Transverse colon (tissue), 4 donors: ENCODE data around the gene SELENOS. TPM values are rescaled to one million over a fixed set of nuclear protein-coding genes. Genes with fewer than 3 reads are reported as not detected.
A peak's percentile ranks its signal among the peaks of the same experiment; 100 is the strongest.

Experiments
- DNase-seq: peaks from one replicate; pipeline ENCODE4 v3.0.0-alpha.2; 2019
- H3K27ac ChIP-seq, 4 donors: fragments of 200-600 bp; sonication (generic); 2 replicates each; pipeline ENCODE4 v1.5.1; 2016 to 2018; ENCODE audit warnings: inconsistent platforms in 4 of 4
- H3K27me3 ChIP-seq: fragments of 200-600 bp; sonication (generic); 2 replicates; pipeline ENCODE4 v1.5.1; 2017; ENCODE audit warnings: inconsistent platforms
- H3K36me3 ChIP-seq, 4 donors: fragments of 200-600 bp; sonication (generic); 2 replicates each; pipeline ENCODE4 v1.5.1; 2017 to 2019; ENCODE audit warnings: inconsistent platforms in 4 of 4
- H3K4me1 ChIP-seq, 4 donors: fragments of 200-600 bp; sonication (generic); 2 replicates each; pipeline ENCODE4 v1.5.1; 2017 to 2020; ENCODE audit warnings: inconsistent platforms in 4 of 4
- H3K4me3 ChIP-seq, 4 donors: fragments of 200-600 bp; sonication (generic); 1 replicate in 1 of 4; 2 replicates in 3 of 4; pipeline versions ENCODE4 v1.5.1 to v1.6.1; 2017 to 2019; ENCODE audit warnings: inconsistent platforms in 4 of 4
- H3K9me3 ChIP-seq, 2 donors: fragments of 200-600 bp; sonication (generic); 2 replicates each; pipeline ENCODE4 v1.5.1; 2017 to 2019; ENCODE audit warnings: inconsistent platforms in 2 of 2
- EP300 ChIP-seq: sonication (generic); formaldehyde crosslinking; IDR thresholded peaks from one replicate; pipeline ENCODE4 v1.6.1; 2017; ENCODE audit warnings: antibody characterized with exemption, low read depth
- POLR2A ChIP-seq: fragments of 450-650 bp; IDR thresholded peaks from one replicate; pipeline ENCODE4 v1.6.1; 2016; ENCODE audit warnings: antibody characterized with exemption, mild to moderate bottlenecking, moderate library complexity
- POLR2AphosphoS5 ChIP-seq, 3 donors: sonication (generic); formaldehyde crosslinking; IDR thresholded peaks; one replicate each; pipeline ENCODE4 v1.6.1; 2016; ENCODE audit warnings: antibody characterized with exemption in 3 of 3
- WGBS, 2 donors: methylation state at CpG; one replicate each; pipeline ENCODE4 v1.1.5; 2018; ENCODE audit warnings: low coverage in 1 of 2; 5-methylcytosine and 5-hydroxymethylcytosine counted together
- in situ Hi-C, 4 donors: fragments of 200-750 bp; cut with MboI; loops; one replicate each; pipeline versions ENCODE4 v1.15.0 to v1.15.1; 2017; ENCODE audit warnings: low sequenced_read_pairs in 3 of 4, low pct_ligation_motif_present in 1 of 4, low pct_unique_long_range_greater_than_20kb in 1 of 4
- intact Hi-C: fragments of 100-400 bp; cut with DNase I; formaldehyde crosslinking; loops from one replicate; pipeline ENCODE4 v1.15.1; 2023; ENCODE audit warnings: low total_unique reads
- total RNA-seq, 4 donors: library from RNA; depleted of rRNA; stranded (reverse); fragments of >200 nt; gene quantifications; one replicate each; pipeline ENCODE4 v1.1.0, GENCODE V29; 2016
- TF ChIP-seq, protein P1 (sequence below), 5 experiments: fragments of 200-600 bp in 3 of 5; fragments of 450-650 bp in 2 of 5; sonication (generic) in 3 of 5; IDR thresholded peaks; 1 replicate in 2 of 5; 2 replicates in 3 of 5; pipeline ENCODE4 v1.5.1; 2016 to 2017; ENCODE audit warnings: antibody characterized with exemption in 5 of 5, inconsistent platforms in 3 of 5, mild to moderate bottlenecking in 2 of 5, moderate library complexity in 1 of 5

Gene SELENOS
- total RNA-seq, 4 donors from 2014 or later: 24.9 to 128 (median 120) TPM

DNA sequence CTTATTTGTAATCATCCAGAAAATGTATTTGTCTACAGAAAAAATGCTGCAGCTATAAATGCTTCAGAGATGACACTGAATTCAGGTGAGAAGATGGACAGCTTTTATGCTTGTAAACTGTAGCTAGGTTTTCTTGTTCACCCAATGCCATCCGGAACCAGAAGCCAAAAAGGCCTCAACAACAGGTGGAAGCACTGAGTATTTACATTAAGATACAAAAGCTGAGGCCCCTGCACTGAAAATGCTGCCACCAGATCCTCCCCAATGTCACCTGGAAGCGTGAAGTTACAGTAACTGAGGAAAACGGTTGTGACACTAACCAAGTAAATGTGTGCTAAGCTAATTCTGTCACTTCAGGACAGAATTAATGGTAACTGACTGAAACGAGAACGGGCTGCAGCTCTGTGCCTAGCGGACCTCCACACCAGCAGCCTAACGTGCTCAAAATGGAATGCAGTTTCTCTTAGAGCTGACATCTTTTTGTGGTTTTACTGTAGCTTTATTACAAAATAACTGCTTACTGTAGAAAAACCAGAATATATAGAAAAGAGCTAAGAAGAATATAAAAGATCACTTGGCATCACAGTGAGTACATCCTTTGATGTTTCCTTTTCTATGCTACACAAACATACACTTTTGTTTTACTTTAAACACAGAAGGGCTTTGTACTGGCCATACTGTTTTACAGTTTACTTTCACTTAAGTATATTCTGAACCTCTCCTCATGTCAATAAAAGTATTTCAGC, 33.1 kb downstream of the SELENOS start:
- in situ Hi-C loops (no loop called here), intact Hi-C loops (loop anchor here (10.0 kb wide), 1 partner anchor 119 kb away; no protein-coding TSS in a partner anchor)
- H3K27ac ChIP-seq: peak overlapping the region in 1 of 4 donors; percentile 32

DNA sequence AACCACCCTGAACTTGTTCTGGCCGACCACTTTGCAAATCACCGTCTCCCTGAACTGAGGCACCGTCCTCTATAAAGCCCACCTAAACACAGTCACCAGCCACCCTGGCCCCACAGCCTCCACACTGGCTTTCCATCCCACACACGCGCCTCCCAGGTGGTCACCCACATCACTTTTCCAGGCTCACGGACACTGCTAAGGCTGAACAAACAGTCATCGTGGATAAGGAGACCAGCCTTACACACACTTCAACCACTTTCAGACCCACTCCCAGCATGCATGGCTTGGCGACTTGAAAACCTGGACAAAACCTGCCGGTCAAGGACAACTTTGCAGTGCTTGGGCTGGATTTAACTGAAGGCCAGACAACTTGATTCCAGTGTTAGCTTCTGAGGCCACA, 33.9 kb downstream of the SELENOS start:
- Histone ChIP-seq H3K27ac (peak overlapping the region in 3 of 4 donors; percentile 46 to 68 (median 47)), H3K4me3 (no peak overlapping the region), H3K4me1 (peaks cover 0 to 82% (median 20%) of the 10 kb centered on the region in 4 donors), H3K36me3 (no peaks in the 10 kb centered on the region), H3K27me3 (no peaks in the 10 kb centered on the region), H3K9me3 (no peaks in the 10 kb centered on the region)
- TF ChIP-seq, protein P1, sequence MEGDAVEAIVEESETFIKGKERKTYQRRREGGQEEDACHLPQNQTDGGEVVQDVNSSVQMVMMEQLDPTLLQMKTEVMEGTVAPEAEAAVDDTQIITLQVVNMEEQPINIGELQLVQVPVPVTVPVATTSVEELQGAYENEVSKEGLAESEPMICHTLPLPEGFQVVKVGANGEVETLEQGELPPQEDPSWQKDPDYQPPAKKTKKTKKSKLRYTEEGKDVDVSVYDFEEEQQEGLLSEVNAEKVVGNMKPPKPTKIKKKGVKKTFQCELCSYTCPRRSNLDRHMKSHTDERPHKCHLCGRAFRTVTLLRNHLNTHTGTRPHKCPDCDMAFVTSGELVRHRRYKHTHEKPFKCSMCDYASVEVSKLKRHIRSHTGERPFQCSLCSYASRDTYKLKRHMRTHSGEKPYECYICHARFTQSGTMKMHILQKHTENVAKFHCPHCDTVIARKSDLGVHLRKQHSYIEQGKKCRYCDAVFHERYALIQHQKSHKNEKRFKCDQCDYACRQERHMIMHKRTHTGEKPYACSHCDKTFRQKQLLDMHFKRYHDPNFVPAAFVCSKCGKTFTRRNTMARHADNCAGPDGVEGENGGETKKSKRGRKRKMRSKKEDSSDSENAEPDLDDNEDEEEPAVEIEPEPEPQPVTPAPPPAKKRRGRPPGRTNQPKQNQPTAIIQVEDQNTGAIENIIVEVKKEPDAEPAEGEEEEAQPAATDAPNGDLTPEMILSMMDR (IDR thresholded peaks at IDR 0.05): no peak
- TF ChIP-seq POLR2A: no peak
- TF ChIP-seq EP300: no peak
- no peak for TF ChIP-seq POLR2AphosphoS5 (IDR thresholded peaks at IDR 0.05)
- in situ Hi-C loops (no loop called here), intact Hi-C loops (loop anchor here (10.0 kb wide), 1 partner anchor 119 kb away; no protein-coding TSS in a partner anchor)
- no peak for DNase-seq
- 83 to 93% methylated on average over 3 to 9 of the region's 9 CpGs for WGBS, 2 donors

More for the DNA sequence above, 33.1 kb downstream of the SELENOS start:
- no peaks in the 10 kb centered on the region for H3K9me3 ChIP-seq
- H3K36me3 ChIP-seq: no peaks in the 10 kb centered on the region
- 36 to 49% methylated on average over 5 to 7 of the region's 7 CpGs for WGBS, 2 donors
- no peak for TF ChIP-seq POLR2A
- no peak for DNase-seq
- H3K4me3 ChIP-seq: no peak overlapping the region
- H3K4me1 ChIP-seq: peaks cover 0 to 88% (median 22%) of the 10 kb centered on the region in 4 donors
- H3K27me3 ChIP-seq: no peaks in the 10 kb centered on the region

DNA sequence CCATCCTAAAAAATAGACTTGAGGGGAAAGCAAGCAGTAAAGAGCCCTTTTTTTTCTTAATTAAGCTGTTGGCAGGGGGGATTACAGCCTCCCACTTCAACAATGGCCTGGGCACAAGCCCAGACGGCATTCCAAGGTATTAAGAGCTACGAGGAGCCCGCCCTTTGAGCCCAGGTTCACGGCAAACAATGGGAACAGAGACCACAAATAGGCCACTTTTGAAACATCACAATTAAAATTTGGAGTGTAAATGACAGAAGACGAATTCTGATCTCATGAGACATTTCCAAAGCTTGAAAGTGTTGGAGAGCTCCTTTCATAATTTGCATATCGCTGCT, 34.3 kb downstream of the SELENOS start:
- intact Hi-C loops: loop anchor here (10.0 kb wide), 1 partner anchor 118 kb away; no protein-coding TSS in a partner anchor
- no peak overlapping the region for H3K4me3 ChIP-seq
- TF ChIP-seq POLR2AphosphoS5 (IDR thresholded peaks at IDR 0.05): no peak
- no peak for TF ChIP-seq POLR2A
- no peak for TF ChIP-seq EP300
- TF ChIP-seq, protein P1 (IDR thresholded peaks at IDR 0.05): no peak
- H3K36me3 ChIP-seq: no peaks in the 10 kb centered on the region
- in situ Hi-C loops: no loop called here
- 71 to 88% methylated on average over 3 to 6 of the region's 6 CpGs for WGBS, 2 donors
- DNase-seq: no peak
- no peaks in the 10 kb centered on the region for H3K9me3 ChIP-seq
- peaks cover 0 to 80% (median 18%) of the 10 kb centered on the region in 4 donors for H3K4me1 ChIP-seq
- H3K27ac ChIP-seq: peak overlapping the region; percentile 41 to 68 (median 46)
- H3K27me3 ChIP-seq: no peaks in the 10 kb centered on the region

DNA sequence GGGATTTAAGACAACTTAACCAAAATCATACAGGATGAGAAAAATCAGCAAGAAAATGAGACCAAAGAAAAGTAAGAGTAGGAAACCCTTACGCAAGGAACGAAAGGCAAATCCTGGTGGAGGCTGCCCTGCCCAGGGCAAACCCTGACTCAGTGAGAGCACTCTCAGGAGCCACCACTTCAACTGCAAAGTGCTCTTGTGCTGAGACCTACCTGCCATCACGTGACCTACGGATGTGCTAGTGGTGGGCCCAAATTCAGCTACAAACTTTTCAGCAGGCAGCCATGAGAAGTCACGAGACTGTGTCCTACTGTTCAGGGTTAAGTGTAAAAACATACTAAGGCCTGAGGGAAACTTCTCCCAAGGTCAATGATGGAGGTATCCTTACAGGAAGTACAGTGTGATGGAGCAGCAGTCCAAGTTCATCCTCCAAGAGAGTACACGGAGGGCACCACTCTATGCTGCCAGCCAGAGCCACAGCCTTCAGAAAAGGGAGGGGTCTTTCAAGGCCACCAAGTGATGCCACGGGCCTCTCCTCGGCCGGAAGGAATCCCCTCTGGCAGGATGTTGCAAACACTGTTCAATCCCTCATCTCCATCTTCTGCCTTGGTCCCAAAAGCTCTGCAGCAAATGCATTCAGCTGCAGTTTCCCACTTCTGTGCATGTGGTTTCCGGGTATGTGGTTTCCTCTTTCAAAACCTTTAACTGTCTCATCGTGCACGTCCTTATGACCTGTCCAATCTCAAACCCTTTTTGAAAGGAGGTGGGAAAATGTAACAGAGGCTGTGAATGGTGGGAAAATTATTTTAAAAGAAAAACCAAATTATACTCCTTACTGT, 34.9 kb downstream of the SELENOS start:
- peak; percentile 45 for DNase-seq
- H3K36me3 ChIP-seq: no peaks in the 10 kb centered on the region
- intact Hi-C loops (loop anchor here (10.0 kb wide), 1 partner anchor 118 kb away; no protein-coding TSS in a partner anchor), in situ Hi-C loops (no loop called here)
- no peak for TF ChIP-seq POLR2AphosphoS5 (IDR thresholded peaks at IDR 0.05)
- TF ChIP-seq, protein P1 (IDR thresholded peaks at IDR 0.05): no peak
- TF ChIP-seq EP300: no peak
- TF ChIP-seq POLR2A: no peak
- no peak overlapping the region for H3K4me3 ChIP-seq
- H3K9me3 ChIP-seq: no peaks in the 10 kb centered on the region
- H3K27me3 ChIP-seq: no peaks in the 10 kb centered on the region
- H3K4me1 ChIP-seq: peaks cover 0 to 76% (median 17%) of the 10 kb centered on the region in 4 donors
- WGBS, 2 donors: 66 to 92% methylated on average over 4 to 12 of the region's 12 CpGs
- H3K27ac ChIP-seq: peak overlapping the region; percentile 41 to 68 (median 46)
